DOHH2 (cell line): Measurements from ENCODE around the gene KRT17.
"Not testable (repeated sequence)": the region's sequence is repeated elsewhere in the genome, so short reads cannot be mapped to it uniquely, and the experiment has no call there.

Experiments used
- CTCF ChIP-seq: fragments of 200-600 bp; sonication (generic); IDR thresholded peaks from one replicate; pipeline ENCODE4 v1.5.1; 2014; ENCODE audit warnings: antibody characterized with exemption, mild to moderate bottlenecking, low read depth, low read length; ENCODE audit not compliant: poor library complexity, severe bottlenecking
- EZH2phosphoT487 ChIP-seq: fragments of 200-600 bp; sonication (generic); IDR thresholded peaks from 2 replicates; pipeline ENCODE4 v1.6.1; 2017; ENCODE audit warnings: borderline replicate concordance, mild to moderate bottlenecking, antibody characterized with exemption, low read length, moderate library complexity, mixed read lengths

DNA sequence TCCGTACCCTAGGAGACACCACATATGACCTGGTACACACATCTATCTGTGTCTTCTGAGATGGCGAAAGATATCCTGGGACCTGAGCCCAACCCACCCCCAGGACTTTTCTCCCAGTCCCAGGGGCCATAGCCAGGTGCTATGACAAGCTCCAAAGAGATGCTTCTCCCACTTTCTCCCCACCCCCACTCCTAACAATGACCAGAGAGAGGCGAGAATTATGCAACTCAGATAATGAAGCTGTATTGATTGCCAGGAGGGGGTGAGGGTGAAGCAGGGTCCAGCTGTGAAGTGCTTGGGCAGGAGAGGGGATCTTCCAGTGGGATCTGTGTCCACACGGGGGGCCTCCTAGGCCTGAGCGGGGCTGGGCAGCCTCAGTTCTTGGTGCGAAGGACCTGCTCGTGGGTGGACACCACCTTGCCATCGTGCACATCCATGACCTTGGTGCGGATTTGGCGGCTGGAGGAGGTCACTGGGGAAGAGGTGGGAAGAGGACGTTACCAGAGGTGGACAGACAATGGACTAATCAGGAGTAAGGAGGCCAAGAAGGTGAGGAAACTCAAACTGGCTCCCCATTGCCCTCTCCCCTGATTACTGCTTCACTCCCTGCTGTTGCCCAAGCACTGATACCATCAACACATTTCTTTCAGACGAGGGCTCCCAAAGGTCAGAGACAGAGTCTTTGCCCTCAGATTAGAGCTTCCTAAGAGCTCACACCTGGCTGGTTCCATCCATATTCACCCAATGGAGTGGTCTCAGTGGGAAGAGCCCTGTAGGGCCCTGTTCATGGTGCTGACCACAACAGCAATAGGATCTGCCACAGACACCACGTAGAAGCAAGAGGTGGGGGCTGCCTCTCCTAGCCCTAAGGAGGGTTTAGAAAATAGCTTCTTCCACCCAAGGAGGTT lies 42.1 kb downstream of the KRT17 start:
- TF ChIP-seq CTCF, EZH2phosphoT487: not testable (repeated sequence)
